Stimulated activated CD8-positive, alpha-beta memory T cell treated with anti-CD3 and anti-CD28 coated beads, Interleukin-15, amount 100 ng/mL, for 48 hours (primary cell): ENCODE measurements around the gene RAB27A.
"Not testable (repeated sequence)": the region's sequence is repeated elsewhere in the genome, so short reads cannot be mapped to it uniquely, and the experiment has no call there.

ENCODE experiments used
- DNase-seq, 2 donors: peaks; one replicate each; pipeline ENCODE4 v3.0.0-alpha.2; 2020; ENCODE audit warnings: low read depth in 2 of 2

RAB27A gene

GRCh38 chr15:55289746-55290527 lies at the start of gene RAB27A:
Gene RAB27A (minus strand): TSS chr15:55289813. CDS start chr15:55234934, 54,879 bp downstream.
- peak; percentile 77 to 79 for DNase-seq

DNA sequence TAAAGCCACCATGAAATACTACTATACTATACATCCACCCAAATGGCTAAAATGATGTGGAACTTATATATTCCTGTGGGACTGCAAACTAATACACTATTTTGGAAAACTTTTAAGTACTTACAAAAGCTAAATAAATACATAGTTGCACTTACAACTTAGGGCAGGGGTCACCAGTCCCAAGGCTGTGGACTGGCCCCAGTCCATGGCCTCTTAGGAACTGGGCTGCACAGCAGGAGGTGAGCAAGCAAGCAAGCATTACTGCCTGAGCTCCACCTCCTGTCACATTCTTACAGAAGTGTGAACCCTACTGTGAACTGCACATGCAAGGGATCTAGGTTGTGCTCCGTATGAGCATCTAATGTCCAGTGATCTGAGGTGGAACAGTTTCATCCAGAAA lies 47.5 kb upstream of the RAB27A start:
- DNase-seq, result no peak

GRCh38 chr15:55334997-55335396 lies 45.4 kb upstream of the RAB27A start:
- no peak for DNase-seq

DNA sequence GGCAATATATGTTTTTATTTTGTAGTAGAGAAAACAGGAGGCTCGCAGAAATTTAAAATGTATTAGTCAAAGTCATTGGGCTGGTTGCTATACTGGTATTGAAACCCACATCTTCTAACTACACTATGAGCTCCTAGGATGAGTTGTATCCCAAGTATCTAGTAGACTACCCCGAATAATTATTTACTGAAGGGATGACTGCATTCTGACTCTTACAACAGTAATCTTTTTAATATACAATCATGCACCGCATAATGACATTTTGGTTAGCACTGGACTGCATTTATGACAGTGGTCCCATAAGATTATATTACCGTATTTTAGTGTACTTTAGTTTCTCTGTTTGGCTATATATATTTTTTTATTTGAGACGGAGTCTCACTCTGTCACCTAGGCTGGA lies 44.8 kb upstream of the RAB27A start:
- no peak for DNase-seq

DNA sequence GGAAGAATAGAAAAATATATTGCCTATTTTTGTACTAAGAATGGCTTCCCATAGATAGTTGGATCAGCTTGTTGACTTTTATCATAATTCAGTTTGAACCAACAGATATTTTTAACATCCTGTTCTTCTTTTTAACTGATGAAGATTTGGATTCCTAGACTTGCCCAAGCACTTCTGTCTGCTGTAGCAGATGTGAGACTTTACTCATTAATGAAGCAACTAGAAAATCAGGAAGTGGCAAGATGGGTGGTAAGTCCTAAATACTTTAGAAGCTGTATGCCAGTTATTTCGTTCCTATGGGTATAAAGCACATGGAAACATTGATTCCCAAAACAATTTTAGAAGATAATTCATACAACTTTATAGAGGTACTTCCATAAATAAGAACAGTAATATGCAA lies 37.8 kb upstream of the RAB27A start:
- no peak for DNase-seq

DNA sequence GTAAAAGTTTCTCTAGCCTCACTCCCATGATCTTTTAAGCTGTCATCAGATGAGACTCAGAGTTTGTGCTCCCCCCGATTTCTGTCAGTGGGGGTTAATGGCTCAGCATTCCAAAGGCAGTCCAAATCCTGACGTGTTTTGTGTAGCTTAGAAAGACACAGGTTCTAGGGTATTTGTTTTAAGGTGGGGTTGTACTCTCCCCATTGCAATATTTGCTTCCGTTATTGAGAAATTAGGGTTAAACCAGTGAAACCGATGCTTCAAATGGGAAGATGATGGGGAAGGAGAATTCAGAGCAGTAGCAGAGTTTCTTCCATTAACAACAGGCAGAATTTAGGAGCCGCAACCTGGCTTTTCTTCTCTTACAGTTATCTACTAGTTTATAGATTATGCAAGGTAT lies 32.9 kb upstream of the RAB27A start:
- DNase-seq, result no peak

DNA sequence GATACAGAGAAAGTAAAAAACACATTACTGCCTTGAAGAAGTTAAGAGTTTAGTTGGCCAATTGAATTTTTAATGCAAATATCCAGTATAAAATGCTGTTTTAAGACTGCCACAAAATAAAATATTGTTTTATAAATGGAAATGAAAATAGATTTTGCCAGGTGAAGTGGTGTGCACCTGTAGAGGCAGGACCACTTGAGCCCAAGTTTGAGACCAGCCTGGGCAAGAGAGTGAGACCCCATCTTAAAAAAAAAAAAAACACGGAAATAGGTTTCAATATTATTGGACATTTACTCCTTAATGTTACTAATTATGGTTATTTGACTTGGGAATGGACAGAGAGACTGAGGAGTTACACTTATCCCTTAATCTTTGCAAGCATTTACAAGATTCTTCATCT lies 31.4 kb upstream of the RAB27A start:
- no peak for DNase-seq

DNA sequence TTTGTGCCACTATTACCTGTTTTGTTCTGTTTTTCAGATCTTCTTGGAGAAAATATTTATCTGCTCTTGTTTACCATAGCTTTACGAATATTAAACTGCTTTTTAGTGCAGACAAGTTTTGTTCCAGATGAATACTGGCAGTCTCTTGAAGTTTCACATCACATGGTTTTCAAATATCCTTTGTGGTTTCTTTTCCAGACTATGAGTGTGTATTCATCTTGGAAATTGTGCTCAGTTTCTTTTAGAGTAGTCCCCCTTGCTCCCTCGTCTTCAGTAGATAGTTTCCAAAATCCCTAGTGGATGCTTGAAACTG lies 30.6 kb upstream of the RAB27A start:
- DNase-seq, result no peak

- DNase-seq, result no peak
These were observed 30.1 kb upstream of the RAB27A start for GRCh38 chr15:55319537-55320237.

GRCh38 chr15:55318588-55319494 lies 29.2 kb upstream of the RAB27A start, which contains the start of the genes PIGB and PIGBOS1:
Gene PIGB (plus strand): TSS chr15:55319222. CDS start chr15:55319251, 29 bp downstream.
Gene PIGBOS1 (minus strand): TSS chr15:55319123. CDS start chr15:55317792, 1,331 bp downstream.
- DNase-seq, result peak; percentile 67 to 71

- not testable (repeated sequence) for DNase-seq
These were observed 13.2 kb upstream of the RAB27A start for GRCh38 chr15:55302801-55303200.

DNA sequence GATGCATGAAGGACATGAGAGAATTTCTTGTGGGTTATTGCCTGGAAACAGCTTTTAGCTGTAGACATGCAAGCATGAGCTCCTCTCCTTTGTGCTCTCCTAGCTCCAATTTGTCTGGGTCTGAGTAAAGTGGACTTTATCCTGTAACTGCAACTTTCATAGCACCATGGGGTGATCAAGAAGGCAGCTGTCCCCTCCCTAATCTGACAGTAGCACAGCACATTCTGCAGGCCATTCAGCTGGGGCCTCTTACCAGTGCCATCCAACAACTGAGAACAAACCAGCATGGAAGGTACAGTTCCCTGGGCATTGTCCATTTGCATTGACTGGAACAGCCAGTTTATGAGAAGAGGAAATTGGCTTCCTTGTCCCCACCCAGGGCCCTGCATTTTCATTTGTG lies 7.7 kb upstream of the RAB27A start:
- no peak for DNase-seq

DNA sequence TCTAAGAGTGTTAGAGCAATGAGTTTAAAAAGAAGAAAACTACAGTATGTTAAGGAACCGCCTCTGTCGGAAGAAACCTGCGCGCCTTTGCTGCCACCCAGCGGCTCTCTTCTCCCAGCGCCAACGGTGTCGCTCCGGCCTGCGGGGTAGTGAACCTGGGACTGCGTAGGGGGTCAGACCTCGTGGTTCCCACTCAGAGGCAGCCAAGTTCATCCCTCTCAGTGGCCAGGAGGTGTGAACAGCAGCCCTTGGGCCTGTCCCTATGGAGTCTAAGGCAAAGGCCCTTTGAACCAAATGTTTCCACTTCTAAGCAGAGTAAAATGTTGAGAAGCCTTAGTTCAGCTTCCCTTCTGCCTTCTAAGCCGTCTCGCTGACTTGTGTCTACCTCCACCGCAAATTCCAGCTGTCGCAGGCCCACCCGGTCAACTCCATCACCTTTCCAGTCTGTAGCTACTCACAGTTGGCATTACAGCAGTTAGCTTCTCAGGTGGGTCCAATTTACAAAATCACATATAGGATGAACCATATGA lies 980 bp upstream of the RAB27A start:
- peak; percentile 79 to 80 for DNase-seq

- DNase-seq, result no peak
These were observed 435 bp downstream of the RAB27A start for GRCh38 chr15:55289011-55289745.

- no peak for DNase-seq
These were observed 1.5 kb downstream of the RAB27A start for GRCh38 chr15:55288006-55288717.

DNA sequence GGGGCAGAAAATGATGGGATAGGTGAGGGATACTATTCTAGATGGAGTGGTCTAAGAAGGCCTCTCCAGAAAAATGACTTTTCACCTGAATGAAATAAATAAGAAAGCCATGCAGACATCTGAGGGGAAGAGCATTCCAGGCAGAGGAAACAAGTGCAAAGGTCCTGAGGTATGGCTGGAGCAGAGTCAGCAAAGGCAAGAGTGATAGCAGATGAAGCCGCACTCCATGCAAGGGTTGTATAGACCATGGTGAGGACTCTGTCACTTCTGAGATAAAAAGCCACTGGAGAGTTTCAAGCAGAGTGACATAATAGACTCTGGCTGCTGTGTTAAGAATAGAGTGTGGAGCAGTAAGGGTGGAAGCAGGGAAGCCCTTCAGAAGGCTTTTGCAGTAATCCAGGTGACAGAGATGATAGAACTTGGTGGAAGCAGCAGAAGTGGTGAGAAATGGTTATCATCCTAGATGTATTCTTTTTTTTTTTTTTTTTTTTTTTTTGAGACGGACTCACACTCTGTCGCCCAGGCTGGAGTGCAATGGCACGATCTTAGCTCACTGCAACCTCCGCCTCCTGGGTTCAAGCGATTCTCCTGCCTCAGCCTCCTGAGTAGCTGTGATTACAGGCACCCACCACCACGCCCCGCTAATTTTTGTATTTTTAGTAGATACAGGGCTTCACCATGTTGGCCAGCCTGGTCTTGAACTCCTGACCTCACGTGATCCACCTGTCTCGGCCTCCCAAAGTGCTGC lies 3.0 kb downstream of the RAB27A start:
- not testable (repeated sequence) for DNase-seq

GRCh38 chr15:55284426-55284825 lies 5.2 kb downstream of the RAB27A start:
- DNase-seq, result no peak

GRCh38 chr15:55283379-55284147 lies 6.0 kb downstream of the RAB27A start:
- DNase-seq, result no peak

GRCh38 chr15:55282284-55282833 lies 7.3 kb downstream of the RAB27A start:
- no peak for DNase-seq
